ENCODE measurements around the gene FPGT. TPM values are rescaled to one million over a fixed set of nuclear protein-coding genes. Genes with fewer than 3 reads are reported as not detected.
A peak's percentile ranks its signal among the peaks of the same experiment; 100 is the strongest.
"Not testable (repeated sequence)": the region's sequence is repeated elsewhere in the genome, so short reads cannot be mapped to it uniquely, and the experiment has no call there.

FPGT gene
- total RNA-seq, 6 experiments from 2014 or later, result 6.9 to 12.5 (median 9.0) TPM

DNA sequence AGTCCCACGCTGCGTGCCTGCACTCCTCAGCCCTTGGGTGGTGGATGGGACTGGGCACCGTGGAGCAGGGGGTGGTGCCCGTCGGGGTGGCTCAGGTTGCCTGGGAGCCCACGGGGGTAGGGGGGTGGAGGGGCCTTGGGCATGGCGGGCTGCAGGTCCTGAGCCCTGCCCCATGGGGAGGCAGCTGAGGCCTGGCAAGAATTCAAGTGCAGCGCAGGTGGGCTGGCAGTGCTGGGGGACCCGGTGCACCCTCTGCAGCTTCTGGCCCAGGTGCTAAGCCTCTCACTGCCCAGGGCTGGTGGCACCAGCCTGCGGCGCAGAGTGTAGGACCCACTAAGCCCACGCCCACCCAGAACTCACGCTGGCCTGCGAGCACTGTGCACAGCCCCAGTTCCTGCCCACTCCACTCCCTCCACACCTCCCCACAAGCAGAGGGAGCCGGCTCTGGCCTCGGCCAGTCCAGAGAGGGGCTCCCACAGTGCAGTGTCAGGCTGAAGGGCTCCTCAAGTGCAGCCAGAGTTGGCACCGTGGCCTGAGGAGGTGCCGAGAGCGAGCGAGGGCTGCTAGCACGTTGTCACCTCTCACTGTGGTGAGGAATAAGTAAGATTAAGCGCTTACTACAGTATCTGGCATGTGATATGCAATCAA, 50.0 kb downstream of the FPGT start:
- 93% methylated on average over 4 of the region's 22 CpGs for WGBS (ENCODE audit: insufficient coverage, low coverage, low lambda C conversion rate, missing lambda C conversion rate)

DNA sequence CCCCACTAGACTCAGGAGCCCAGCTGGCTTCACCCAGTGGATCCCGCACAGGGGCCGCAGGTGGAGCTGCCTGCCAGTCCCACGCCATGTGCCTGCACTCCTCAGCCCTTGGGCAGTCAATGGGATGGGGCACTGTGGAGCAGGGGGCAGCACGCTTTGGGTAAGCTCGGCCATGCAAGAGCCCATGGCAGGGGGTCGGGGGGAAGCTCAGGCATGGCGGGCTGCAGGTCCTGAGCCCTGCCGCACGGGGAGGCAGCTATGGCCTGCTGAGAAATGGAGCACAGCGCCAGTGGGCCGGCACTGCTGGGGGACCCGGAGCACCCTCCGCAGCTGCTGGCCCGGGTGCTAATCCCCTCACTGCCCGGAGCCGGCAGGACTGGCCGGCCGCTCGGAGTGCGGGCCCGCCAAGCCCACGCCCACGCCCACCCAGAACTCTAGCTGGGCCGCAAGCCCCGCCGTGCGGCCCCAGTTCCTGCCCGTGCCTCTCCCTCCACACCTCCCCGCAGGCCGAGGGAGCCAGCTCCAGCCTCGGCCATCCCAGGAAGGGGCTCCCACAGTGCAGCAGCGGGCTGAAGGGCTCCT, 55.3 kb downstream of the FPGT start:
- 0% methylated on average over 1 of the region's 32 CpGs for WGBS (ENCODE audit: insufficient coverage, low coverage, low lambda C conversion rate, missing lambda C conversion rate)
- H3K4me3 ChIP-seq; H3K27me3 ChIP-seq; ATAC-seq; H3K9me3 ChIP-seq; H3K4me1 ChIP-seq; H3K36me3 ChIP-seq; intact Hi-C loops (cut with DNase I); H3K27ac ChIP-seq: not testable (repeated sequence)
- peak in 2 of 3 donors; percentile 42 to 46 for DNase-seq

More for the DNA sequence above, 50.0 kb downstream of the FPGT start:
- DNase-seq (peak in 1 of 3 donors; percentile 37), ATAC-seq (peak in 1 of 4 donors; percentile 17)
- TF ChIP-seq, protein P1, sequence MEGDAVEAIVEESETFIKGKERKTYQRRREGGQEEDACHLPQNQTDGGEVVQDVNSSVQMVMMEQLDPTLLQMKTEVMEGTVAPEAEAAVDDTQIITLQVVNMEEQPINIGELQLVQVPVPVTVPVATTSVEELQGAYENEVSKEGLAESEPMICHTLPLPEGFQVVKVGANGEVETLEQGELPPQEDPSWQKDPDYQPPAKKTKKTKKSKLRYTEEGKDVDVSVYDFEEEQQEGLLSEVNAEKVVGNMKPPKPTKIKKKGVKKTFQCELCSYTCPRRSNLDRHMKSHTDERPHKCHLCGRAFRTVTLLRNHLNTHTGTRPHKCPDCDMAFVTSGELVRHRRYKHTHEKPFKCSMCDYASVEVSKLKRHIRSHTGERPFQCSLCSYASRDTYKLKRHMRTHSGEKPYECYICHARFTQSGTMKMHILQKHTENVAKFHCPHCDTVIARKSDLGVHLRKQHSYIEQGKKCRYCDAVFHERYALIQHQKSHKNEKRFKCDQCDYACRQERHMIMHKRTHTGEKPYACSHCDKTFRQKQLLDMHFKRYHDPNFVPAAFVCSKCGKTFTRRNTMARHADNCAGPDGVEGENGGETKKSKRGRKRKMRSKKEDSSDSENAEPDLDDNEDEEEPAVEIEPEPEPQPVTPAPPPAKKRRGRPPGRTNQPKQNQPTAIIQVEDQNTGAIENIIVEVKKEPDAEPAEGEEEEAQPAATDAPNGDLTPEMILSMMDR (IDR thresholded peaks at IDR 0.05), result no peak
- no peak for TF ChIP-seq POLR2A (IDR thresholded peaks at IDR 0.05)
- Histone ChIP-seq H3K4me1 (no peaks in the 10 kb centered on the region), H3K27me3 (no peaks in the 10 kb centered on the region), H3K4me3 (no peak overlapping the region), H3K36me3 (no peaks in the 10 kb centered on the region), H3K27ac (no peak overlapping the region), H3K9me3 (no peaks in the 10 kb centered on the region)
- intact Hi-C loops (cut with DNase I), result no loop called here

Other genes with a start within 250 kb of the FPGT start
- 1 to 10 TPM in 1 of 6 experiments, under 1 TPM in 4, not detected in 1; 0.33 to 2.3 (median 0.68) TPM for gene LRRIQ3, start 66 bp upstream of the FPGT start, total RNA-seq
- gene TNNI3K, start 37.1 kb downstream of the FPGT start, total RNA-seq, result 1 to 10 TPM in 1 of 6 experiments, not detected in 5; 1.0 TPM